UCSD-AML1 (cell line): ENCODE results near the gene IQSEC1.
A peak's percentile ranks its signal among the peaks of the same experiment; 100 is the strongest.

Experiments used
- DNase-seq: peaks from one replicate; lab custom pipeline; 2025; ENCODE audit not compliant: unreplicated experiment; lab: John Stamatoyannopoulos, UW

The IQSEC1 gene

GRCh38 chr3:13016721-13017255 is 56.4 kb downstream of the IQSEC1 start:
- no peak for DNase-seq

DNA sequence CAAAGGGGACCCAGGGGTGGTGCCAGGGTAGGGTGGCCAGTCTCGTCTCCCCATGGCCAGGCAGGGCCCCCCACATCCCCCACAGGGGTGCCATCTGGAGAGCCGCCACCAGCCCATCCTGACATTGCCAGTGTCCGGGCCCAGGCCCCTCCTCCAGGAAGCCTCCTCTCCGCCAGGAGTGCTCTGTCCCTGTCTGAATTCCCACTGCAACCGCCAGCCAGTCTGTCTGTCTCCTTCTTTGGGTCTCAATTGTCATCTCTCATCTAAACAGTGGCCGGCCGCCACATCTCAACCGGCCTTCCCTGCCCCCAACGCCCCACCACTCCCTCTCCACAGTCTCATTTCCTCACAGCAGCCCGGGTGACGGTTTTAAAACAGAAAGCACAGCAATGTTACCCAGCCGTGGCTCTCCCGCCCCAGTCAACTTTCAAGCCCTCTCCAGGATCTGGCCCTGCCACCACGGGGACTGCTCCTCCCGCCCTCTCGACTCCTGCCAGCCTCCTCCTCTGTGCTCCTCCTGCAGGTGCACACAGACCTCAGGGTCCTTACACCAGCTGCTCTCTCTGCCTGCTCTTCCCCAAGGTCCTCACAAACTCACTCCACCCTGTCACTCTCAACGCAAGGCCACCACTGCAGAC is 57.0 kb downstream of the IQSEC1 start:
- DNase-seq = peak; percentile 45

DNA sequence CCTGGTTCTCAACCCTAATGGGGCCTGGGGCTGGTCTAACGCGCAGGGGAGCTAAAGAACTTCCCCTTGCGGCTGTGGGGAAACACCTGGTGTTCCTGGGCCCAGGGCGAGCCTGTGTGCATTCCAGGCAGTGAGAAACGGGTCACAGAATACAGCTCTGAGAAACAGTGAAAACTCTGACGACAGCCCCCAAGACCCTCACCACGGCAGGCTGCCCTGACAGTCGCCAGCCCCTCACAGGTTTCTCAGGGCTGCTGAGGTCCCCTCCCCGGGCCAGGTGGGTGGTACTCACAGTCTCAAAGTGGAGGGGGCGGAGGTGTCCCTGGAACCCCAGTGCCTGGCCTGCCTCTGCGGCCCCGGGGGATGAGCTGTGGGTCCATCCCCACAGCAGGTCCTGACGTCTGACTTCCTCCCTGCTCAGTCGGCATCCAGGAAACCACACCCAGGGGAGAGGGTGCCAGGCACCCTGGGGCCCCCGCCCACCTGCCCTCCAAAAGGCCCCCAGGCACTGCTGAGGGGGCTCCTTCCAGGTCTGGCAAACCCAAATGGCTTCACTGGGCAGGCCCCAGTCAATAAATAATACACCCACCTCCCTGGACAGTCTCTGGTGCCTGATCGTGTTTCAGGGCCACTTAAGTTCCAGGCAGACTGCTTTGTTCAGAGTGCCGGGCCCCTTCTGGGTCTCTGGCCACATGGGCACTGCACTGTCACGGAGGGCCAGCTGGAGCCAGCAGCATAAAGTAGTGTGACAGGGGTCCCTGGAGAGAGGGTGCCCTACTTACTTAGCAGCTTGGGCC is 57.7 kb downstream of the IQSEC1 start:
- no peak for DNase-seq

DNA sequence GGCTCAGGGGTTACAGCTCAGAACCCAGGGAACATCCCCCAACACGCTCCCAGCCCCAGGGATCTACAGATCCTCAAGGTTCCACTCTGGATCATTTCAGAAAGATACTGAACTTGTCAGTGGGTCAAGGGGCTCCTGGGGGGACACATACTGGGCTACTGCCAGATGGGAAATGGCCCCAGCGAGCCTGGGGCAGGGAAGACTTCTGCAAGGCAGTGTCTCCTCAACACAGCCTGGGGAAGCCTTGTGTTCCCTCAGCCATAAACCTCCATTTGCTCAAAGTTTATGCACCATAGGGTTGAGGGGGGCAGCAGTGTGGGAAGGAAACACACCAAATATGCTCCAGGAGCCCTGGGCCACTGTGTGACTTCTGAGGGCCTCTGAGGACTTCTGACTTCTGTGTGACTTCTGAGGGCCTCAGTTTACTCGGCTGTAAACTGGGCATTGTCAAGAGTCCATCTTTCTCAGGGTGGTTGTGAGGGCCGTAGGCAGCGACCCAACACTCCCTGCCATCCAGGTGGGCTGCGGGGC is 58.4 kb downstream of the IQSEC1 start:
- DNase-seq = no peak

DNA sequence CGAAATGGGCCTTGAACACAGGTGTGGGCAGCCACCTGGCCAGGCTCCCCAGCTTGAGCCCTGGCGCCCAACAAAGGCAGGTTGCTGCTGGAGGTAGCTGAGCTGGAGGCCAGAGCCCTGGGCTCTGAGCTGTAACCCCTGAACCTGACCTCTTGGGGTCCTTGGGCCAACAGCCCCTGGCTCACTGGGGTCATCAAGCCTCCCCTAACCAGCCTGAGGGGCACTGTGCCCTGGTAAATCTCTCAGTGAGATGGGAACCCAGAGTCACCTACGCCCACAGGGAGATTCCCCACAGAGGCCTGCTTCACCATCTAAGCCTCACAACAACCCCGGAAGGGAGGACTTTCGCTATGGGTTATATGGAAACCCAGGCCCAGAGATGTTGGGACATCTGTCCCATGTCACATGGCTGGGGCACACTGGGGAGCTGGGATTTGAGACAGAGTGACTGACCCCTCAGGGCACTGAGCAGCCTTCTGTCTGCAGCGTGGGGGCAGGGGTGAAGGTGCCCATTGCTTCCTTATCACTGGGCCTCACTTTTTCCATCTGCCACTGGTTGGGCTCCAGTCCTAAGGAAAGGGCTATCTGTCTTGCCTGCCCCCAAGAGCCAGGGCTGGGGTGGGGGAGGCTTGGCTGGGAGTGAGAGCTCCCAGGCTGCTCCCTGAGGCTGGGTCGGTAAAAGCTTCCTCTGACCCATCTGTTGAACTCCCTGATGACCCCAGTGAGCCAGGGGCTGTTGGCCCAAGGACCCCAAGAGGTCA is 59.1 kb downstream of the IQSEC1 start:
- no peak for DNase-seq

DNA sequence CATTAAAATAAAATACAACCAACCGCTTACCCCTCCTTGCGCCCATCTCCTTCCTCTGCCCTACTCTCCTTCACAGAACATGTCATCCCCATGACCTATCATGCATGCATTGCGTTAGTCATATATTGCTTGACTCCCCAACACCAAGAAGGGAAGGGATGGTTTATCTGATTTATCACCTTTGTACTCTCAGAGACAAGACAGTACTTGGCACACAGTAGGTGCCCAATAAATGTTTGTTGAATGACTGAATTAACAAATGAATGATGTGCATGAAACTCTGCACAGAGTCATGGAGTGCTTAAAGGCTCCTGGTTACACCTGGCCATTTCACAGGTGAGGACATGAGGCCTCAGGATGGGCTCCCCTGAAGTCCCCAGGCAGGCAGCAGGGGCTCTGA is 59.7 kb downstream of the IQSEC1 start:
- DNase-seq = no peak

- no peak for DNase-seq
These were observed 60.1 kb downstream of the IQSEC1 start for GRCh38 chr3:13013151-13013561.

GRCh38 chr3:13012221-13012691 is 61.0 kb downstream of the IQSEC1 start:
- DNase-seq = peak; percentile 86

DNA sequence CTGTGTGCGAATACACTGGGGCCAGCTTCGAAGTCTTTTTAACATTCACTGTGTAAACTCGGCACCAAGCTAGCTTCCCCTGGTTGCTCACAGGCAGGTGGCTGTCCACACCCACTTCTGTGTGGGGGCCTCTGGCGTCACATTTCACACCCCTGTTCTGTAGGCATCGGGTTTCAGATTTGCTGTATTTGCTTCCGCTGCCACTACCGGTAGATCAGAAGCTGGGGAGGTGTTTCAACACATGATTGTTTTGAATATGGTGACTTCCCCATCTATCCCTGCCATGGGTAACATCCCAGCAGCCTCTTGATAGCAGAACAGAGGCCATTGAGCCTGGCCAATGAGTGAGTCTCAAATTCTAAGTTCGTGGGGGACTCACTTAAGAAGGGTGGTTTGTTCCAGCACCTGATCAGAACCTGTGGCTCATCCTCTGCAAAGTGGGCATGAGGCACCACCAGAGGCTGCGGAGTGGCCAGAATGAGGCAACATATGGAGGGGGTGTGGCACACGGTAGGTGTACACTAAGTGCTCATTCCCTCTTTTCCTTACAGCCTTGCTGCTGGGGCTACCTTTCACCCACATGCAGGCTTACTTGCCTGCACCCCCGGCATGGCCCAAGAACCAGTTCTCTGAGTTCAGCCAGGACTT is 61.5 kb downstream of the IQSEC1 start:
- DNase-seq = no peak

- no peak for DNase-seq
These were observed 62.3 kb downstream of the IQSEC1 start for GRCh38 chr3:13010780-13011572.

- DNase-seq = no peak
These were observed 63.3 kb downstream of the IQSEC1 start for GRCh38 chr3:13009946-13010315.

DNA sequence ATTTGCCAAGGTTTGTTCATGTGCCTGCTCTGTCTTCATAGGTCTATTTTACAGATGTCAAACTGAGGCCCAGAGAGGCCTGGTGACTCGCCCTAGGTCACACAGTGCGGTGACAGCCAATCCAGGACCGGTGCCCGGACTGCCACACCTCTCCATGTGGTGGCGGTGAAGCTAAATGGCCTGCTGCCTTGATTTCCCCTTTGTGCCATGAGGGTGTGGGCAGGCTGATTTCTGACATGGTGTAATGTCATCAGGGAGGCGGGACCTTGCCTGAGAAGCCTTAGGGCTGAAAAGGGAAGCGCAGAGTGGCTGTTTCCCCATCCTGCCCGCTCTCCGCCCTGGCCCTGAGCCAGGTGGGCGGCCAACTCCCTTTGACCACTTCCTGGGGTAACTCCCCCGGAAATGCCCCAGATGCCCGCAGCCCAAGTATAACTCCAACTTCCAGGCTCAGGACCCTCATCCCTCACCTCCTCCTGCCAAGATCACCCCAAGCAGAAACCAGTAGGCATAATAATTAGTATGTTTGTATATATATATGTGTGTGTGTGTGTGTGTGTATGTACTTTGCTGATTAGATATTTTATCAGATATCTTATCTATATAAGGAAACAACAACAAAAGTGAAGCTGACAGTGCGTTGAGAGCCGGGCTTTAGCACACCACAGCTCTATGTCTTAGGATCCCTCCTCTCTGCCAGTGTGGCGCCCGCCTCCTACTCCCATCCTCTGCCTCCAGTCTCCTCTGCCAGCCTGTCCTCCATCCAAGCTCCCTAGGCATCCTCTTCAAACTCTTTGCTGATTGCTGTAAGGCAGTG is 63.9 kb downstream of the IQSEC1 start:
- DNase-seq = peak; percentile 91

GRCh38 chr3:13008155-13008995 is 64.9 kb downstream of the IQSEC1 start:
- DNase-seq = no peak

- DNase-seq = no peak
These were observed 65.8 kb downstream of the IQSEC1 start for GRCh38 chr3:13007251-13007941.

- DNase-seq = no peak
These were observed 66.8 kb downstream of the IQSEC1 start for GRCh38 chr3:13006216-13006990.

DNA sequence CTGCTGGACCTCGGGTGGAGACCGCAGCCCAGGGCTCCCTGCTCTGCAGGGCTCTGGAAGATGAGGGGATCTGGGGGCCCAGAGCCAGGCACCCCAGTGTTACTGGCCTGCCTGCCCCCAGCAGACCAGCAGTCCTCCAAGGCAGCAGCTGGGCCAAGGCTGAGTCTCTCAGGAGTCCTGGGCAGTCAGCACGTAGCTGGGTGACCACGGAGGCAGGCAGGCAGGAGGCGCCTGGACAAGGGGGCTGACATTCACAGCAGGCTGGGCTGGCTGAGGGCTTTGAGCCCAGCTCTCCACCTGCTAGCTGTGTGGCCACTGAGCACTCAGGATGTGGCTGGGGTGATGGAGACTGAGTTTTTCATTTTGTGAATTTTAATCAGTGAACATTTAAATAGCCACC is 67.9 kb downstream of the IQSEC1 start:
- no peak for DNase-seq

DNA sequence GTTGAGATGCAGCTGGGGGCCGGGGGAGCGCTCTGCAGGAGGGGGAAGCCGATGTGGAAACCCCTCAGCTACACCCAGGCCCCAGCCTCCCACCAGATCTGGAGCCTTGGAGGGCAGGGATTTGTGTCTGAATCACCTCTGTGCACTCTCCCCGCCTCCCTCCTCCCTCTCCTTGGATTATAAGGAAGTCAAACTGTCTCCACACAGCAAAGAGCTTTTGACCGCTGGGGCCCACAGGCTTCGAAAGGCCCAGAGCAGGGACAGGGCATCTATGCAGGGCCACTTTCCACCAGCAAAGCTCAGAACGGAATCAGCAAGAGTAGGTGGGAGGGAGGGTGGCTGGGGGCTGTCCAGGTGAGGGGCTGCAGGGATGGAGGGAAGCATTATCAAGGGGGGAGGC is 68.9 kb downstream of the IQSEC1 start:
- no peak for DNase-seq
